Measurements from ENCODE around the gene RAVER1. TPM values are rescaled to one million over a fixed set of nuclear protein-coding genes. Genes with fewer than 3 reads are reported as not detected.

The RAVER1 gene
- total and polyA plus RNA-seq, 2 of the 8 experiments (the other 6 are each of a cell fraction or from before 2014, with no cell fraction given), result 5.7 to 70.5 TPM

- no peak for TF ChIP-seq NANOG (IDR thresholded peaks at IDR 0.05; ENCODE audit: insufficient read depth, low read depth, low read length, poor library complexity, severe bottlenecking)
- TF ChIP-seq POU5F1 (IDR thresholded peaks at IDR 0.05; ENCODE audit: low read depth, low read length), result no peak
- no peak for TF ChIP-seq TAF1 (IDR thresholded peaks at IDR 0.05; ENCODE audit: low read depth, low read length)
Measured at GRCh38 chr19:10364644-10365043, 31.3 kb upstream of the RAVER1 start (continued).

Measured in H1 (cell line).